ENCODE results near the gene SIMC1.

DNA sequence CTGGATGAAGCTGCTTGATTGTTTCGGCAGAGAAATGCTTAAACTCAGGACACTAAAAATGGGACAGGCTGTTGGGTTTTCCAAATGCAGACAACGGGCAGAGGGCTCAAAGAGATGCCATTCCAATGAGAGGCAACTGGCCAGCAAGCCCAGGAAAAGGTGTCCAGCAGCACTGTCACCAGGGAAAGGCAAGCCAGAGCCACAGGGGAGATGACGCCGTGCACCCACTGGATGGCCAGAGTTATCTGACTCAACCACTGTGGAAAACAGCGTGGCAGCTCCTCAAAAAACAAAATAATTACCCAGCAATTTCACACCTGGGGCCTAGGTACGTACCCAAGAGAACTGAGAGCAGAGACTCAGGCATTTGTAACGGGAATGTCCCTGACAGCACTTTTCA is 48.4 kb upstream of the SIMC1 start:
- TF ChIP-seq, protein P1, sequence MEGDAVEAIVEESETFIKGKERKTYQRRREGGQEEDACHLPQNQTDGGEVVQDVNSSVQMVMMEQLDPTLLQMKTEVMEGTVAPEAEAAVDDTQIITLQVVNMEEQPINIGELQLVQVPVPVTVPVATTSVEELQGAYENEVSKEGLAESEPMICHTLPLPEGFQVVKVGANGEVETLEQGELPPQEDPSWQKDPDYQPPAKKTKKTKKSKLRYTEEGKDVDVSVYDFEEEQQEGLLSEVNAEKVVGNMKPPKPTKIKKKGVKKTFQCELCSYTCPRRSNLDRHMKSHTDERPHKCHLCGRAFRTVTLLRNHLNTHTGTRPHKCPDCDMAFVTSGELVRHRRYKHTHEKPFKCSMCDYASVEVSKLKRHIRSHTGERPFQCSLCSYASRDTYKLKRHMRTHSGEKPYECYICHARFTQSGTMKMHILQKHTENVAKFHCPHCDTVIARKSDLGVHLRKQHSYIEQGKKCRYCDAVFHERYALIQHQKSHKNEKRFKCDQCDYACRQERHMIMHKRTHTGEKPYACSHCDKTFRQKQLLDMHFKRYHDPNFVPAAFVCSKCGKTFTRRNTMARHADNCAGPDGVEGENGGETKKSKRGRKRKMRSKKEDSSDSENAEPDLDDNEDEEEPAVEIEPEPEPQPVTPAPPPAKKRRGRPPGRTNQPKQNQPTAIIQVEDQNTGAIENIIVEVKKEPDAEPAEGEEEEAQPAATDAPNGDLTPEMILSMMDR (IDR thresholded peaks at IDR 0.05) = no peak
- TF ChIP-seq POLR2A (IDR thresholded peaks at IDR 0.05) = no peak
- no peak for TF ChIP-seq POLR2AphosphoS5 (IDR thresholded peaks at IDR 0.05)

All from prostate gland (tissue), 2 donors.